ENCODE data around the gene HLA-DMA. TPM values are rescaled to one million over a fixed set of nuclear protein-coding genes. Genes with fewer than 3 reads are reported as not detected.

Gene HLA-DMA
- total and polyA plus RNA-seq, 2 of the 4 experiments (the other 2 are of a cell fraction): 2.3 to 8.3 TPM

DNA sequence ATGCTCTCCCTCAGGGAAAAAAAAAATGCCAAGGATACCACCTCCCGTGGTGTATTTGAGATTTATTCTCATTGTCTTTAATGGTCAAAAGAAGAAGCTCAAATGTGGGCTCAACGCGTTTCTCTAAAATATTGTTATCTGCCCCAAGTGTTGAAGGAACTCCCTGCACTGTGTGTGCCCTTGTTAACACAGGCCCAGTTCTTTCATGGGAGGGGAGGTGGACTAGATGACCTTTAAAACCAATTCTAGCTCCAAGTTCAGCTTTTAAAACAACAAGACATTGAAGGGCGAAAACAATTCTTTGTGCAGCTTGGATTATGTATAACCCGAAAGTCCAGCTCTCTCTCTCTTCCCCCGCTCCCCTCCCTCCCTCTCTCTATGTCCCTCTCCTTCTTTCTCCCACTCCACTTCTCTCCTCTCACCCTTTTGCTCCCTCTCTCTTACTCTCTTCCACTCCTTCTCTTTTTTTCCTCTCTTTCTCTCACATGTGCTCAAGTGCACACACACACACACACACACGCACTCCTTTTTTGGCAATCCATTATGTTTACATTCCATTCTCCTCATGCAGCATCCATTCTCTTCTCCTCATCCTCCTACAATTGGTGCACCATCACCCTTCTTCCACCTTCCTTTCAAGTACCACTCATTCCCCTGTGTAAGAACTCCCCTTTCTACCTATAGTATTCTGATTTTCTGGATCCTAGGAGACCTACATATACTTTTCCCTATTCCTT is 20.6 kb downstream of the HLA-DMA start:
- TF ChIP-seq MAZ (IDR thresholded peaks at IDR 0.05; ENCODE audit: borderline replicate concordance, low read depth, low read length) (no peak), BHLHE40 (IDR thresholded peaks at IDR 0.05; ENCODE audit: low read depth, low read length) (peak; percentile 16; the same call in 1 of the 2 replicates)
- no peak overlapping the region for H3K9ac ChIP-seq (ENCODE audit: low read depth, low read length)
- no peaks in the 10 kb centered on the region for H3K9me1 ChIP-seq (ENCODE audit: insufficient read depth, low read length)
- no peak overlapping the region for H3K14ac ChIP-seq (replicated peaks; ENCODE audit: low read depth, low read length)
- H3K36me3 ChIP-seq (ENCODE audit: control insufficient read depth, insufficient read depth, low read length): no peaks in the 10 kb centered on the region
- no peak overlapping the region for H2AK9ac ChIP-seq (replicated peaks; ENCODE audit: low read depth, low read length, poor library complexity)
- no peak overlapping the region for H3K27ac ChIP-seq (ENCODE audit: insufficient read depth, low read length)
- ChIA-PET POLR2A (ENCODE audit: unreplicated experiment) (no interaction called here), CTCF (interaction anchor here (0.6 to 2.8 kb wide), 7 partner anchors 21 to 94 kb away, joined by 3 to 22 read pairs (median 6); partner anchors contain the start of genes HLA-DMA and TAP2)
- dilution Hi-C loops (cut with HindIII; ENCODE audit: low sequenced_read_pairs, unreplicated experiment): no loop called here
- H3K56ac ChIP-seq (ENCODE audit: extremely low read depth, insufficient read depth, low read length): no peak overlapping the region
- no peak overlapping the region for H2AK5ac ChIP-seq (ENCODE audit: low read depth, low read length)
- no peak overlapping the region for H3K23ac ChIP-seq (ENCODE audit: low read depth, low read length)
- 80% methylated on average over 6 of the region's 7 CpGs; no CpG with 5 or more reads in 1 of the 2 experiments for WGBS, 2 experiments (ENCODE audit: extremely low coverage in 2 of 2, insufficient read length in 1 of 2)
- DNase-seq (peak; percentile 76), ATAC-seq (ENCODE audit: low read depth) (peak; percentile 69)
- H4K8ac ChIP-seq (ENCODE audit: low read depth in 2 of 2, low read length in 2 of 2): no peak overlapping the region
- no peaks in the 10 kb centered on the region for H3K79me1 ChIP-seq (ENCODE audit: low read depth in 1 of 2, low read length in 2 of 2)
- H2BK120ac ChIP-seq (ENCODE audit: low read depth, low read length): no peak overlapping the region
- no peak overlapping the region for H3K18ac ChIP-seq (ENCODE audit: low read depth, low read length)
- BruUV-seq (replicated peaks): no TSS peak
- H2BK5ac ChIP-seq (ENCODE audit: low read depth, low read length, poor library complexity, severe bottlenecking): no peak overlapping the region
- H3K4ac ChIP-seq (ENCODE audit: low read depth, low read length): no peak overlapping the region
- H2BK20ac ChIP-seq (ENCODE audit: low read depth, low read length): no peak overlapping the region
- H3K27me3 ChIP-seq (ENCODE audit: control insufficient read depth, insufficient read depth, low read length): peaks cover 13% of the 10 kb centered on the region
- H4K91ac ChIP-seq (ENCODE audit: insufficient read depth, low read depth, low read length): no peak overlapping the region
- H3K4me2 ChIP-seq (ENCODE audit: low read depth, low read length): no peak overlapping the region
- H2AFZ ChIP-seq (replicated peaks; ENCODE audit: low read length, poor library complexity): no peak overlapping the region
- in situ Hi-C loops (cut with MboI; ENCODE audit: low sequenced_read_pairs): no loop called here
- no peak overlapping the region for H3K4me3 ChIP-seq (ENCODE audit: insufficient read depth, low read depth, low read length)
- no peak overlapping the region for H2BK15ac ChIP-seq (ENCODE audit: low read depth, low read length)
- no peaks in the 10 kb centered on the region for H4K20me1 ChIP-seq (ENCODE audit: insufficient read depth, low read length)
- no peaks in the 10 kb centered on the region for H3K9me3 ChIP-seq (ENCODE audit: control insufficient read depth, insufficient read depth, low read length)
- intact Hi-C loops (cut with micrococcal nuclease): loop anchor here (2.0 kb wide), 1 partner anchor 41 kb away; no protein-coding TSS in a partner anchor
- no peak overlapping the region for H4K5ac ChIP-seq (ENCODE audit: low read depth, low read length)
- no peaks in the 10 kb centered on the region for H3K4me1 ChIP-seq (ENCODE audit: control insufficient read depth, insufficient read depth, low read length)
